GM12892 (cell line): ENCODE results near the gene SETD4.

ENCODE experiments used
- DNase-seq: peaks from one replicate; pipeline ENCODE4 v3.0.0; 2011; ENCODE audit not compliant: insufficient read length
- FAIRE-seq: peaks from 2 replicates; lab custom pipeline; 2011; peaks lifted over from hg19 to GRCh38; lab: Jason Lieb, UNC
- POLR2A ChIP-seq: IDR thresholded peaks from 2 replicates; pipeline ENCODE4 v1.6.1; 2011; ENCODE audit warnings: low read depth, low read length, control low read depth
- POLR2AphosphoS5 ChIP-seq: IDR thresholded peaks from 2 replicates; pipeline ENCODE4 v1.6.1; 2011; ENCODE audit warnings: low read depth, low read length, control low read depth
- TAF1 ChIP-seq: IDR thresholded peaks from 2 replicates; pipeline ENCODE4 v1.6.1; 2011; ENCODE audit warnings: low read depth, mild to moderate bottlenecking, control low read depth, low read length, borderline replicate concordance

The SETD4 gene

GRCh38 chr21:36035381-36035791 lies 24.9 kb downstream of the SETD4 start:
- TF ChIP-seq TAF1 (no peak), POLR2A (no peak), POLR2AphosphoS5 (no peak)
- DNase-seq (no peak), FAIRE-seq (no peak)

- FAIRE-seq (no peak), DNase-seq (no peak)
- TF ChIP-seq POLR2A (no peak), POLR2AphosphoS5 (no peak), TAF1 (no peak)
Observed at GRCh38 chr21:36034211-36034913, 26.0 kb downstream of the SETD4 start.

DNA sequence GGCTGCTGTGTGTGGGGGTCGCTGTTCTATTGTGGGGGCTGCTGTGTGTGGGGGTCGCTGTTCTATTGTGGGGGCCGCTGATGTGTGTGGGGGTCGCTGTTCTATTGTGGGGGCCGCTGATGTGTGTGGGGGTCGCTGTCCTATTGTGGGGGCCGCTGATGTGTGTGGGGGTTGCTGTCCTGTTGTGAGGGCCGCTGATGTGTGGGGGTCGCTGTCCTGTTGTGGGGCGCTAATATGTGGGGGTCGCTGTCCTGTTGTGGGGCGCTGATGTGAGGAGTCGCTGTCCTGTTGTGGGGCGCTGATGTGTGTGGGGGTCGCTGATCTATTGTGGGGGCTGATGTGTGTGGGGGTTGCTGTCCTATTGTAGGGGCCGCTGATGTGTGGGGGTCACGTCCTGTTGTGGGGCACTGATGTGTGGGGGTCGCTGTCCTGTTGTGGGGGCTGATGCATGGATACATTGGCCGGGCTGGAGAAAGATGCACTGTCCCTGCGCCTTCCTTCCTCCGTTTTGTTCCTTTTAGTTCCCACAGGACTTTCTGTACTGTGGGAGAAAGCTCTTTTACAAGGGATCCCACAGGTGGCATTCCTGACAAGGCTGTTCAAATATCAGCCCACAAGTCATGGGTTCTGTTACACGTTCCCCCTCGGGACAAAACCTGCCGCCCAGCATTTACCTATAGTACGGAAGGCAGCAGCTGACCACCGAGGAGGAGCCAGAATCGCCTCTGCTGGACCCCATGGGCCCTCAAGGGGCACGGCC lies 27.5 kb downstream of the SETD4 start:
- DNase-seq (no peak), FAIRE-seq (no peak)
- no peak for TF ChIP-seq TAF1
- TF ChIP-seq POLR2A: no peak
- no peak for TF ChIP-seq POLR2AphosphoS5

- DNase-seq (no peak), FAIRE-seq (no peak)
- TF ChIP-seq POLR2A (no peak), TAF1 (no peak), POLR2AphosphoS5 (no peak)
Observed at GRCh38 chr21:36030581-36031189, 29.6 kb downstream of the SETD4 start.

DNA sequence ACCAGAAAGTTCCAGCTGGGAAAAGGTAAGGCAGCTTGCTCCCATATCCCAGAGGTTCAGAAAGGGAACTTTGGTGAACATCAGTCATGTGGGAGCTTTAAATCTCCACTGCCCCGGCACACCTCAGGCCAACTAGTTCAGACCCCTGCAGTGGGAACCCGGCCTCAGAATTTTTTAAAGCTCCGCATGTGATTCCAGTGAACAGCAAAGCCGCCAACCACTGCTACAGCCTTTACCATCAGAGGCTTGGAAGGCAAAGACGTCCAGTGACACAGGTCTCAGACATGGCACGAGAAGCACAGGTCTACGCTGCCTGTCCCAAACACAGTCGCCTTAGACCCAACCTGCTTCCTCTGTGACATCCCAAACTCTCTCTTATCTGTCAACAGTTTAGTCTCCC lies 31.0 kb downstream of the SETD4 start:
- no peak for FAIRE-seq
- DNase-seq: no peak
- TF ChIP-seq TAF1 (no peak), POLR2A (no peak), POLR2AphosphoS5 (no peak)

DNA sequence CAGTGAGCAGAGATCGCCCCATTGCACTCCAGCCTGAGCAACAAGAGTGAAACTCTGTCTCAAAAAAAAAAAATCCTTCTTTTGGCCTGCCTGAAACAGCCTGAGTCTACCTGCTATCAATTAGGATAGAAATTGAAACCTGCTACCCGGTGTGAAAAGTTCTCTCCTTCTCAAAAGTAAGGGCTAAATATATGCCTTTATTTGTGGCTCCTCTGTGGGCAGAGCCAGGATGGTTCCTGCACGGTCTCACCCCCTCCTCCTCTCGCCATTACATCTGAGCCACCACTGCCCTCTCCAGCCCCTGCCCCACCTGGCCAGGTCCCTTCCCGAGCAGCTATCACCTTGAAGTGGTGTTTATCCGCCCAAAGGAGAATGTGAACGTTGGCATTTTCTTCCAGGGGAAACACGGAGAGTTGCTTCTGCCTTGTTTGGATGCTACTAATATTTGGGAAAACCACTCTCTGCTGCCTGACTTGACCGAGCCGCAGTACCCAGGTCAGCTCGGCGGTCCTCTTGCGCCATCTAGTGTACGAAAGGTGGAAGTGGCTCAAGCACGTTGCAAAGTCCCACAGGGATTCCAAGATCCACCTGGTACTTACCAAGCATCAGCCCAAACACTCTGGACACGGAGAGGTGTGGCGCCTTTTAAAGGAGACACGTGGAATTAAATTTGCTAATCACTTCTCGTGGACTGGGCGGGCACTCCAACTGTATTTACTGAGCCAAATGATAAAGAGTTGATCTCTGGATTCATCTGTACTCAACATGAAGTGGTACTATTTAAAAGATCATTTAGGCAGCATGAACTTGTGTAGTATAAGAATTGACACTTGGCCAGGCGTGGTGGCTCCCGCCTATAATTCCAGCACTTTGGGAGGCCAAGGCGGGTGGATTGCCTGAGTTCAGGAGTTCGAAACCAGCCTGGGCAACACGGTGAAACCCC lies 31.9 kb downstream of the SETD4 start:
- peak; percentile 64 for FAIRE-seq
- DNase-seq: peak; percentile 58
- TF ChIP-seq TAF1: no peak
- no peak for TF ChIP-seq POLR2A
- no peak for TF ChIP-seq POLR2AphosphoS5

DNA sequence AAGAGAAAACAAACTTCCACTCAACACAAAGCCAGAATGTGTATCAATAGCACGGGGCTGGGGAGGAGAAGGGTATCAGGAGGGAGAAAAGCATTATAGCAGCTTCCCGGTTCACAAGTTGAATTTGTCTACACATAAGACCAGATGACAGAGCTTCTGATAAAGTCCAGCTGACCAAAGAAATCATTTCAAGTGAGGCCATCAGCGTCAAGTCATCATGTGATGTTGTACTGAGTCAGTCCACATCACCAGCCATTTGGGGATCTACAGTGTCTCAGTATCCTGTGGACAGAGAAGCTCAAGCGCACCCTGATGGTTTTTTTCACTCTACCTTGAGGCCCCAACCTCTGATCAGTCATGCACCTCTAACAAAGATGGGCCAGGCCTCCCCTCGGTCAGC lies 33.0 kb downstream of the SETD4 start:
- DNase-seq: no peak
- no peak for FAIRE-seq

GRCh38 chr21:36024782-36025181 lies 35.5 kb downstream of the SETD4 start:
- FAIRE-seq (no peak), DNase-seq (no peak)
- TF ChIP-seq POLR2A (no peak), POLR2AphosphoS5 (no peak), TAF1 (no peak)

More for the DNA sequence above, 33.0 kb downstream of the SETD4 start:
- TF ChIP-seq POLR2A (no peak), POLR2AphosphoS5 (no peak)

DNA sequence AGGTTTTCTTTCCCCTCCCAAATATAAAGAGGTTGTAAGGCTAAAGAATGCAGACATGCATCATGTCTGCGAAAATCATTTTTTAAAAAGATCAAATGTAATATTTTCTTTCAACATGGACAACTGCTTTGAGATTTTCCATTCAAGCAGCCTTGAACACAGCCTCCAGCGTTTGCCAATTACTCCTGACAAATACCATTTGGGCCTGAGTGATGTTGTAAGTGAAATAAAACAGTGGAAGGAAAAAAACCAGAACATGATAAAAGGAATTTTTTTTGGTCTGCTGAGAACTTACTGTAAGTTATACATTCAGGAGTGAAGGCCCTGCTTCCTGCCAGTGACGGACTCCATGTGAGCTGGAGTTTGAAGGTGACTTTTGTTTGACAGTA lies 37.2 kb downstream of the SETD4 start:
- peak; percentile 17 for FAIRE-seq
- no peak for DNase-seq
- TF ChIP-seq TAF1: no peak
- TF ChIP-seq POLR2A: no peak
- TF ChIP-seq POLR2AphosphoS5: no peak

GRCh38 chr21:36022427-36023091 lies 37.8 kb downstream of the SETD4 start:
- TF ChIP-seq POLR2A (no peak), TAF1 (no peak), POLR2AphosphoS5 (no peak)
- FAIRE-seq (peak; percentile 33), DNase-seq (no peak)

GRCh38 chr21:36021251-36021837 lies 39.0 kb downstream of the SETD4 start:
- no peak for TF ChIP-seq TAF1
- TF ChIP-seq POLR2A: no peak
- TF ChIP-seq POLR2AphosphoS5: no peak
- peak; percentile 92 for FAIRE-seq
- peak; percentile 23 for DNase-seq
